ENCODE results near the gene ADCY7.

- TF ChIP-seq POLR2A (IDR thresholded peaks at IDR 0.05): no peak
- TF ChIP-seq, protein P1, sequence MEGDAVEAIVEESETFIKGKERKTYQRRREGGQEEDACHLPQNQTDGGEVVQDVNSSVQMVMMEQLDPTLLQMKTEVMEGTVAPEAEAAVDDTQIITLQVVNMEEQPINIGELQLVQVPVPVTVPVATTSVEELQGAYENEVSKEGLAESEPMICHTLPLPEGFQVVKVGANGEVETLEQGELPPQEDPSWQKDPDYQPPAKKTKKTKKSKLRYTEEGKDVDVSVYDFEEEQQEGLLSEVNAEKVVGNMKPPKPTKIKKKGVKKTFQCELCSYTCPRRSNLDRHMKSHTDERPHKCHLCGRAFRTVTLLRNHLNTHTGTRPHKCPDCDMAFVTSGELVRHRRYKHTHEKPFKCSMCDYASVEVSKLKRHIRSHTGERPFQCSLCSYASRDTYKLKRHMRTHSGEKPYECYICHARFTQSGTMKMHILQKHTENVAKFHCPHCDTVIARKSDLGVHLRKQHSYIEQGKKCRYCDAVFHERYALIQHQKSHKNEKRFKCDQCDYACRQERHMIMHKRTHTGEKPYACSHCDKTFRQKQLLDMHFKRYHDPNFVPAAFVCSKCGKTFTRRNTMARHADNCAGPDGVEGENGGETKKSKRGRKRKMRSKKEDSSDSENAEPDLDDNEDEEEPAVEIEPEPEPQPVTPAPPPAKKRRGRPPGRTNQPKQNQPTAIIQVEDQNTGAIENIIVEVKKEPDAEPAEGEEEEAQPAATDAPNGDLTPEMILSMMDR (IDR thresholded peaks at IDR 0.05): no peak
Observed at GRCh38 chr16:50294955-50295354, 28.6 kb downstream of the ADCY7 start.
